Osteocyte (in vitro differentiated cells): ENCODE results near the gene GPR12. TPM values are rescaled to one million over a fixed set of nuclear protein-coding genes. Genes with fewer than 3 reads are reported as not detected.

Source experiments
- DNase-seq: peaks from one replicate; pipeline ENCODE4 v3.0.0; 2021; ENCODE audit warnings: mixed read lengths; ENCODE audit not compliant: unreplicated experiment; ENCODE audit errors: extremely low spot score
- H3K27ac Mint-ChIP-seq: one replicate; pipeline ENCODE4 v1.8.0; 2021; ENCODE audit warnings: mild to moderate bottlenecking, mixed read lengths; ENCODE audit not compliant: unreplicated experiment
- H3K27me3 Mint-ChIP-seq: one replicate; pipeline ENCODE4 v1.8.0; 2021; ENCODE audit warnings: mixed read lengths; ENCODE audit not compliant: unreplicated experiment
- H3K36me3 Mint-ChIP-seq: one replicate; pipeline ENCODE4 v1.8.0; 2021; ENCODE audit warnings: mixed read lengths; ENCODE audit not compliant: unreplicated experiment
- H3K4me1 Mint-ChIP-seq: one replicate; pipeline ENCODE4 v1.8.0; 2021; ENCODE audit warnings: mixed read lengths; ENCODE audit not compliant: unreplicated experiment
- H3K4me3 Mint-ChIP-seq: one replicate; pipeline ENCODE4 v1.8.0; 2021; ENCODE audit warnings: mild to moderate bottlenecking, moderate library complexity, mixed read lengths; ENCODE audit not compliant: unreplicated experiment
- H3K9me3 Mint-ChIP-seq: one replicate; pipeline ENCODE4 v1.8.0; 2021; ENCODE audit warnings: mixed read lengths; ENCODE audit not compliant: unreplicated experiment
- total RNA-seq: library from RNA; stranded (reverse); gene quantifications from 2 replicates; pipeline ENCODE4 v1.2.1, GENCODE V29; 2021
- TF ChIP-seq, protein P1 (sequence below): fragments of 200-600 bp; sonication (generic); IDR thresholded peaks from 2 replicates; pipeline ENCODE4 v1.5.0; 2021; ENCODE audit warnings: antibody characterized with exemption, mild to moderate bottlenecking, moderate library complexity

The GPR12 gene
- total RNA-seq, 1 donor from 2014 or later: not detected

DNA sequence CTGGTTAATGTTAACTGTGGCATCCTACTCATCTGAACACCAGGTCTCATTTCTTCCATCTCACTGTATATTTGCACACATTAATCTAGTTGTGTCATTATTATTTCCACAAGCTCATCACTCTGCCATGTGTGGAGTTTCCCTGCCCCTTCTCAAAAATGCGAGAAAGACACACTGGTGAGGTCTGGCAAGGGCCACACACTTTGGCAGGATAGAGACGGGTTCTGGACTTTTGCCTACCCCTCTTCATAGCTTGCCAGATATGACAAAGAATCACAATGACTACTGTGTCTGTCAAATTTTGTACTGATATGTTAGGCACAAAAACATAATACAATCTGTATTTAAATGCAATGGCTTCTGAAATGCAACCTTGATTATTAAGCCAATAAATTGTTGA, 12.9 kb downstream of the GPR12 start:
- Mint-ChIP-seq H3K27me3 (peaks cover 57% of the 10 kb centered on the region), H3K4me3 (no peak overlapping the region), H3K4me1 (no peaks in the 10 kb centered on the region), H3K9me3 (no peaks in the 10 kb centered on the region), H3K27ac (no peak overlapping the region), H3K36me3 (no peaks in the 10 kb centered on the region)
- no peak for DNase-seq
- TF ChIP-seq, protein P1, sequence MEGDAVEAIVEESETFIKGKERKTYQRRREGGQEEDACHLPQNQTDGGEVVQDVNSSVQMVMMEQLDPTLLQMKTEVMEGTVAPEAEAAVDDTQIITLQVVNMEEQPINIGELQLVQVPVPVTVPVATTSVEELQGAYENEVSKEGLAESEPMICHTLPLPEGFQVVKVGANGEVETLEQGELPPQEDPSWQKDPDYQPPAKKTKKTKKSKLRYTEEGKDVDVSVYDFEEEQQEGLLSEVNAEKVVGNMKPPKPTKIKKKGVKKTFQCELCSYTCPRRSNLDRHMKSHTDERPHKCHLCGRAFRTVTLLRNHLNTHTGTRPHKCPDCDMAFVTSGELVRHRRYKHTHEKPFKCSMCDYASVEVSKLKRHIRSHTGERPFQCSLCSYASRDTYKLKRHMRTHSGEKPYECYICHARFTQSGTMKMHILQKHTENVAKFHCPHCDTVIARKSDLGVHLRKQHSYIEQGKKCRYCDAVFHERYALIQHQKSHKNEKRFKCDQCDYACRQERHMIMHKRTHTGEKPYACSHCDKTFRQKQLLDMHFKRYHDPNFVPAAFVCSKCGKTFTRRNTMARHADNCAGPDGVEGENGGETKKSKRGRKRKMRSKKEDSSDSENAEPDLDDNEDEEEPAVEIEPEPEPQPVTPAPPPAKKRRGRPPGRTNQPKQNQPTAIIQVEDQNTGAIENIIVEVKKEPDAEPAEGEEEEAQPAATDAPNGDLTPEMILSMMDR: no peak

DNA sequence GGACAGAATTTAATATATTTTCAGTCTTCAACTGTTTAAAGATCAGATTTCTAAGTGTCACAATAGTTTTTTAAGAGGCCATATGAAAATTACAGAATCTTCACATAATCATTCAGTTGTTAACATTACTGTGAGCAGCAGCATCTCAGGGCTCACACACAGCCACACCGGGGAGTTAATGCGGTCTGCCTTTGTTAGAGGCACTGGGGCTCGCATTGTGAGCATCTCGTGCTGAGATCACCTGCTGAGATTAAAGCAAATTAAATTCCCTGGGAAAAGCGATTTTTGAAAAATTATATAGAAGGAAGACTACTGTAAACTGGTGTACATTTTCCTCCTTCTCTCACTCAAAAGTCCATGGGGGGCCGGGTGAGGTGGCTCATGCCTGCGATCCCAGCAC, 16.6 kb downstream of the GPR12 start:
- no peaks in the 10 kb centered on the region for H3K36me3 Mint-ChIP-seq
- DNase-seq: no peak
- no peaks in the 10 kb centered on the region for H3K4me1 Mint-ChIP-seq
- H3K27ac Mint-ChIP-seq: no peak overlapping the region
- peaks cover 6% of the 10 kb centered on the region for H3K9me3 Mint-ChIP-seq
- no peak overlapping the region for H3K4me3 Mint-ChIP-seq
- H3K27me3 Mint-ChIP-seq: peaks cover 46% of the 10 kb centered on the region
- TF ChIP-seq, protein P1: no peak

DNA sequence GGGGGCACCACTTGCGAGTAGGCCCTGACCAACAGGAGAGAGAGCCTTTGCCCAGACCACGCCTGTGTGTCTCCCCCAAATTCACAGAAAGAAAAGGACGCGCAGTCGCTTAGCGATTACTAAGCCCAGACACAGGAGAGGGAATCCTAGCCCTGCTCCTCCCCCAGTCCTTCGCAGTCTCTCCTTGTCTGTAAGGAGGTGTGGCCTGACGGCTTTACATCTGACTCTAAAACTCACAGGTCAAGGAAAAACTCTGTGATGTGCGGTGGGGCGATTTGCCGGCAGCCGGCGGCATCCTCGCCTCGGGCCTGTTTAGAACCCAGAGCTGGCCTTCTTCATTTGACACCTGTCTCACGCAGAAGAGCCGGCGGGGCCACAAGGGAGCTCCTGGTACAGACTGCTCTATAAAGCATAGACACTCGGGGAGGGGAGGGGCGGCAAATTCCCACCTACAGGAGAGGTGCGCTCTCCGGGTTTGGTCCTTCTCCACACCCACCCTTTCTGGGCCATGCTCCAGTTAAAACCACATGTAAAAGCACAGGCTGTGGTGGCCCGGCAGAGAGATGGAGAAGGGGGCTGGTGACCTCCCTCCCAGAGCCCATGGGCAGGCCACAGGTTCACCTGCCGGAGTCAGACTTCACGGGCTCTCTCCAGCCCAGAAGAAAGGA, 17.8 kb downstream of the GPR12 start:
- H3K4me1 Mint-ChIP-seq: no peaks in the 10 kb centered on the region
- H3K27ac Mint-ChIP-seq: no peak overlapping the region
- DNase-seq: no peak
- no peak overlapping the region for H3K4me3 Mint-ChIP-seq
- TF ChIP-seq, protein P1: no peak
- H3K36me3 Mint-ChIP-seq: no peaks in the 10 kb centered on the region
- peaks cover 12% of the 10 kb centered on the region for H3K9me3 Mint-ChIP-seq
- H3K27me3 Mint-ChIP-seq: peaks cover 46% of the 10 kb centered on the region

DNA sequence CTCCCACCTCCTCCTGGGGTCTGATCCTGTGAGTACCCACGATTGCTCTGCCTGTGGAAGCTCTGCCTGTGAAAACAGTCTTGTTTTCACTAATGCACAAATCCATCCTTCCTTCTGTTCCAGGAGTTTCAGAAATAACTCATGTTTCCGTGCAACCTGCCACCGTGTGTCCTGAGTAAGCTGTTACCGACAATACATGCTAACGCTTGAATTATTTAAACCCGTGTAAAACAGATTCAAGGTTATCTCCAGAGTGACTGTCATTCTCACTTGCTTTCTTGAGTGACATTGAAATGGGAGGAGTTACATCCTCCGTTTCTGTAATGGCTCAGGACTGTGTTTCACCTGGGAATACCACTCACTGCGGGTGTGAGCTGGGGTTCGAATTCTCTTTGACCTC, 24.9 kb downstream of the GPR12 start:
- no peaks in the 10 kb centered on the region for H3K4me1 Mint-ChIP-seq
- peaks cover 19% of the 10 kb centered on the region for H3K9me3 Mint-ChIP-seq
- no peak for DNase-seq
- TF ChIP-seq, protein P1: no peak
- H3K27ac Mint-ChIP-seq: no peak overlapping the region
- H3K4me3 Mint-ChIP-seq: no peak overlapping the region
- H3K27me3 Mint-ChIP-seq: peaks cover 5% of the 10 kb centered on the region
- H3K36me3 Mint-ChIP-seq: no peaks in the 10 kb centered on the region

DNA sequence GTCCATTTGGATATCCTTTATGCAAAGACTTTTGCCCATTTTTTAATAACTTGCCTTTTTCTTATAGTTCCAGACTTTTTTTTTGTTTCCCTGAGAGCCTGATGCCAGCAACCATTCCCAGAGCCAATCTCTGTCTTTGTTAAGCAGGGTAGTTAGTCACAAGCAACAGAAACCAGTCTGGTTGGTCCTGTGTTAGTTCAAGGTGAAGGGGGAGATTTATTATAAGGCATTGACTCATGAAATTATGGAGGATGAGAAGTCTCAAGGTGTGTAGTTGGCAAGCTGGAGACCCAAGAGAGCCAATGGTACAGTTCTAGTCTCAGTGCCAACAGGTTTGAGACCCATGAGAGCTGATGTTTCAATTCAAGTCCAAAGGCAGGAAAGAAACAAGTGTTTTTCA, 33.0 kb downstream of the GPR12 start:
- Mint-ChIP-seq H3K27ac (no peak overlapping the region), H3K27me3 (peaks cover 15% of the 10 kb centered on the region), H3K4me1 (no peaks in the 10 kb centered on the region), H3K9me3 (no peaks in the 10 kb centered on the region), H3K36me3 (no peaks in the 10 kb centered on the region), H3K4me3 (no peak overlapping the region)
- TF ChIP-seq, protein P1: no peak
- DNase-seq: no peak
